HG03139 (cell line): Measurements from ENCODE around the gene ZDHHC17.
A peak's percentile ranks its signal among the peaks of the same experiment; 100 is the strongest.
"Not testable (repeated sequence)": the region's sequence is repeated elsewhere in the genome, so short reads cannot be mapped to it uniquely, and the experiment has no call there.

Experiments used
- ATAC-seq: cut with Tn5 transposase; IDR thresholded peaks from one replicate; pipeline ENCODE4 v1.9.1; 2021; ENCODE audit not compliant: unreplicated experiment

Gene ZDHHC17

DNA sequence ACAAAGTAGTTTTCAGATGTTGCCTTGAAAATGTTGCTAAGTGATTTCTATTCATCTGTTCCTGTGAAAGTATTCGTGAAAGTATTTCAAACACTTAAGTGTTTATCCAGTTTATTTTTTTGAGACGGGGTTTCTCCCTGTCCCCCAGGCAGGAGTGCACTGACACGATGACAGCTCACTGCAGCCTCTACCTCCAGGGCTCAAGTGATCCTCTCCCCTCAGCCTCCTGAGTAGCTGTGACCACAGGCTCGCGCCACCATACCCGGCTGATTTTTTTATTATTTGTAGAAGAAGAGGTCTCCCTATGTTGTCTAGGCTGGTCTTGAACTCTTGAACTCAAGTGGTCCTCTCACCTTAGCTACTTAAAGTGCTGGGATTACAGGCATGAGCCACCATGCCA lies 1.7 kb downstream of the ZDHHC17 start:
- ATAC-seq = no peak

GRCh38 chr12:76766161-76766560 lies 2.2 kb downstream of the ZDHHC17 start:
- ATAC-seq = no peak

- ATAC-seq = no peak
Measured at GRCh38 chr12:76768576-76768975, 4.7 kb downstream of the ZDHHC17 start.

GRCh38 chr12:76777765-76778216 lies 13.9 kb downstream of the ZDHHC17 start:
- peak; percentile 100 for ATAC-seq

- ATAC-seq = no peak
Measured at GRCh38 chr12:76778364-76778763, 14.4 kb downstream of the ZDHHC17 start.

- not testable (repeated sequence) for ATAC-seq
Measured at GRCh38 chr12:76779310-76779709, 15.4 kb downstream of the ZDHHC17 start.

GRCh38 chr12:76781321-76781720 lies 17.4 kb downstream of the ZDHHC17 start:
- no peak for ATAC-seq

DNA sequence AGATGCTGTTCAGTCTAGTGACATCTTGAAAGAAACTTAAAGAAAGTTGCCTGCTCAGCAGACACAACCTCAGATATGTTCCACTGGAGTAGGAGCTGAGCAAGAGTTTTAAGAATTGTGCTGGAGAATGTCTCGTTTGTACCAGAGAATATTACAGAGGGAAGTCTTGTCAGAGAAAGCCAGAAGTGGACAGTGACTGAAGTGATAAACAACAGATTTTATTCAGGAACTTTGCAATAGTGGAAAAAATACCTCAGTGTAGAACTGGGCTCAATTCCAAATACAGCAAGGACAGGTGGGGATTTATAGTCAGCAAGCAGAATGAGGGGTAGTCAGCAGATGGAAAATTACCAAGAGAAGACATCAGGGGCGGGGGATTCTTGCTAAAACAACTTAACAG lies 18.6 kb downstream of the ZDHHC17 start:
- ATAC-seq = no peak

GRCh38 chr12:76784600-76785051 lies 20.7 kb downstream of the ZDHHC17 start:
- ATAC-seq = no peak

- no peak for ATAC-seq
Measured at GRCh38 chr12:76785407-76785806, 21.5 kb downstream of the ZDHHC17 start.

DNA sequence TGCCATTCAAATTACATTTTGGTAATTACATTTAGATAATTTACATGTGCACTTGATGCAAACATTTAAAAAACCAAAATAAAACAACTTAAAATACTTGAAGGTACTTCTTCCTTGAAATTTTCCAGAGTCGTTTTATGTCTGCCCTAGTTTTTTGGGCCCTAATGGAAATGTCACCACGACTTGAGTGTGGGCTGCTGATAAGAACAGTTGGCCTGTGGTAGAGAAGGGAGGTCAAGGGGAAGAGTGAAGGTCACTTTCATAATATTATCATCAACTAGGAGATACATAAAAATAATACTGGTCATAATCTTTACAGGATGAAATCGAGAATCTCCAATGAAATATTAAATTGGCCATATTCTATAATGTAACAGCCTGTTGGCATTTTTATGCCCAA lies 23.1 kb downstream of the ZDHHC17 start:
- ATAC-seq = no peak

DNA sequence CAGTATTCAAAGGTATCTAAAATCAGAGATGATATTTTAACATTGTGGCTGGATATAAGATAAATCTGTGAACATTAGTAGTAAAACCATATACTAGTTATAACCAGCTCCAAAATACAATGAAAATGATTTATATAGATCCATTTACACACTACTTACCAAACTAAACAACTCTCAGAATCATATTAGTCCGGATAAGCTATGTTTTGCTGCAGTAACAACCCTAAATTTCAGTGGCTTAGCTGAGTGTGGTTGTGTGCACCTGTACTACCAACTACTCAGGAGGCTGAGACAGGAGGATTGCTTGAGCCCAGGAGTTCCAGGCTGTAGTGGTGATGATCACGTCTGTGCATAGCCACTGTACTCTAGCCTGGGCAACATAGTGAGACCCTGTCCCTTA lies 23.8 kb downstream of the ZDHHC17 start:
- ATAC-seq = no peak

- ATAC-seq = no peak
Measured at GRCh38 chr12:76789335-76790050, 25.6 kb downstream of the ZDHHC17 start.

DNA sequence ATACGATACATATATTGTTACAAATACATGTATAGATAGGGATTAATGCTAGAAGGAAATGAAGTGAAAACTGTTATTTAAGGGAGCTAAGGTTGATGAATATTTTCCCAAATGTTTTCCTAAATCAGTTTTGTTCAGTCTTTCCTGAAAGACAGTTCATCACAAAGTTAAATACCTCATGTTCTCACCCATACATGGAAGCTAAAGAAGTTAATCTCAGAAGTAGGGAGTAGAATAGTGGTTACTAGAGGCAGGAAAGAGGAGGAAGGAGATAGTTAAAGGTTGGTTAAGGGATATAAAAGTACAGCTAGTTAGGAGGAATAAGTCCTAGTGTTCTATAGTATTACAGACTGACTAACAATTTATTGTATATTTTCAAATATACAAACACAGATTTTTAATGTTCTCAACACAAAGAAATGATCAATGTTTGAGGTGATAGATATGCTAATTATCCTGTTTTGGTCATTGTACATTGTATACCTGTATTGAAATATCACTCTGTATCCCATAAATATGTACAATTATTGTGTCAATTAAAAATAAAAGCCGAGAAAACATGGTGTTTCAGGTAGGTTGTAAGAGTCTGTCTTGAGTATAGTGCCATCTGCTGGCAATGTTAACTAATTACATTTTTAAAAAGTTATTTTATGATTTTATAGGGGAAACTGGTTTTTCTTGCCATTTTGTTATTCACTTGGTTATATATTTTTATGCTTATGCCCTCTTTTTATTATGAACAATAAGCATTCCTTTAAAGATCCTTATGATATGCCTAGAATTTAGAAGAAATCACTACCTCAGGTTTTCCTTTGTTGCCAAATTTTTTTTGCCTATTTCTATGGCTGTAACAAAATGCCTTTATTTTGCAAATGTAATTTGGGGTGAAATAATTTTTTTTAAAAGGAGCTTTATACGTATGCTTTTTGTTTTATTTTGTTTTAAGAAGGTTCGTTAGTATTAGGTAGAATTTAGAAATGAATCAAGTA lies 26.9 kb downstream of the ZDHHC17 start:
- no peak for ATAC-seq

DNA sequence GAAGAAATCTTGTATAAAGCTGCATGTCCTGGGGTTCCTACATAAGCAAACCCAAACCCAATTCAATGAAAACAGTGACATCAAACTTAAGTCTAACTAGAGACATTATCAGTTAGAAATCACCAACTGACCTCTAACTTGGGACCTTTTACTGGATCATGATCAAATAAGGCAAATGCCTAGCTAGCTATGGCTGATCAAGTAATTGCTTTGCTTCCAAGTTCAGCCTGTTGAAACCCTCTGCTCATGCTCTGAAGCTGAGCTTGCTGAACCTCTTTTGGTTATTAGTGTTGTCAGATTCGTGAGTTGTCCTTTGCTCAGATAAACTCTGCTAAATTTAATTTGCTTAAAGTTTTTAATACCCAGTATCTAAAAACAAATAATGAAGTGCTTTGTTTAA lies 28.9 kb downstream of the ZDHHC17 start:
- no peak for ATAC-seq

- no peak for ATAC-seq
Measured at GRCh38 chr12:76798864-76799263, 34.9 kb downstream of the ZDHHC17 start.

GRCh38 chr12:76799362-76799761 lies 35.4 kb downstream of the ZDHHC17 start:
- no peak for ATAC-seq

GRCh38 chr12:76802060-76802459 lies 38.1 kb downstream of the ZDHHC17 start:
- ATAC-seq = no peak

GRCh38 chr12:76804435-76804976 lies 40.6 kb downstream of the ZDHHC17 start:
- ATAC-seq = no peak

GRCh38 chr12:76810671-76811419 lies 46.9 kb downstream of the ZDHHC17 start:
- no peak for ATAC-seq

- ATAC-seq = no peak
Measured at GRCh38 chr12:76811976-76812375, 48.1 kb downstream of the ZDHHC17 start.
